GM21737 (cell line): ENCODE measurements around the gene ACTRT3.
A peak's percentile ranks its signal among the peaks of the same experiment; 100 is the strongest.

Experiments used
- ATAC-seq: cut with Tn5 transposase; IDR thresholded peaks from one replicate; pipeline ENCODE4 v1.9.1; 2021; ENCODE audit warnings: mild to moderate bottlenecking, moderate library complexity; ENCODE audit not compliant: unreplicated experiment

Gene ACTRT3

GRCh38 chr3:169769287-169770181, at the start of gene ACTRT3:
ACTRT3 (minus strand) TSS chr3:169769561; CDS start chr3:169769520, 41 bp downstream.
- ATAC-seq: peak; percentile 28

DNA sequence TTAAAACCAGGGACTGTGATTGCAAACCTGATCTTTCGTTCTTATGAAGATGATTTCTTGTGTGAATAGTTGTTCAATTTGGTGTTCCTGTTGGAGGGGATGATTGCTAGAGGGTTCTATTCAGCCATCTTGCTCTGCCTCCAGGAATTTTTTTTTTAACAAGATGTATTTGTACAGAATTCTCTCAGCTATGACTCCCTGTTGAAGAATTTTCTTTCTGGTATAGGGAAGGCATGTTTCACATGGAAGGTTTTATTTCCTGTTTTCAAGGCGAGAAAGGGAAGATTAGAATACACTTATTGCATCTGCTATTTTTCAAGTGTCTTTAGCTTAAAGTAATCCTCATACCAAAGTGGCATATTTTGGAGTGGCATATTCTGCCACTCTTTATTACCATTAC, 49.0 kb upstream of the ACTRT3 start:
- ATAC-seq: no peak

DNA sequence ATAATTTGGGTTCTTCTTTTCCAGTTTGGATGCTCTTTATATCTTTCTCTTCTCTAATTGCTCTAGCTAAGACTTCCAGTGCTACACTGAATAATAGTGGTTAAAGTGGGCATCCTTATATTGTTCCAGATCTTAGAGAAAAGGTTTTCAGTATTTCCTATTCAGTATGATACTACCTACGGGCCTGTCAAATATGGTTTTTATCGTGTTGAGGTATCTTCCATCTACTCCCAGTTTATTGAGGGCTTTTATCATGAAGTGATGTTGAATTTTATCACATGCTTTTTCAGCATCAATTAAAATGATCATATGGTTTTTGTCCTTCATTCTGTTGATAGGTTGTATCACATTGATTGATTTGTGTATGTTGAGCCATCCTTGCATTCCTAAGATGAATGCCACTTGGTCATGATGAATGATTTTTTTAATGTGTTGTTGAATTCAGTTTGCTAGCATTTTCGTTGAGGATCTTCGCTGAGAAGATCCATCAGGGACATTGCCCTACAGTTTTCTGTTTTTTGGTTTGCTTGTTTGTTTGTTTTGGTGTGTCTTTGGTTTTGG, 46.3 kb upstream of the ACTRT3 start:
- ATAC-seq: no peak

GRCh38 chr3:169813757-169814517, 44.6 kb upstream of the ACTRT3 start:
- ATAC-seq: peak; percentile 85

GRCh38 chr3:169813278-169813677, 43.9 kb upstream of the ACTRT3 start:
- ATAC-seq: no peak

DNA sequence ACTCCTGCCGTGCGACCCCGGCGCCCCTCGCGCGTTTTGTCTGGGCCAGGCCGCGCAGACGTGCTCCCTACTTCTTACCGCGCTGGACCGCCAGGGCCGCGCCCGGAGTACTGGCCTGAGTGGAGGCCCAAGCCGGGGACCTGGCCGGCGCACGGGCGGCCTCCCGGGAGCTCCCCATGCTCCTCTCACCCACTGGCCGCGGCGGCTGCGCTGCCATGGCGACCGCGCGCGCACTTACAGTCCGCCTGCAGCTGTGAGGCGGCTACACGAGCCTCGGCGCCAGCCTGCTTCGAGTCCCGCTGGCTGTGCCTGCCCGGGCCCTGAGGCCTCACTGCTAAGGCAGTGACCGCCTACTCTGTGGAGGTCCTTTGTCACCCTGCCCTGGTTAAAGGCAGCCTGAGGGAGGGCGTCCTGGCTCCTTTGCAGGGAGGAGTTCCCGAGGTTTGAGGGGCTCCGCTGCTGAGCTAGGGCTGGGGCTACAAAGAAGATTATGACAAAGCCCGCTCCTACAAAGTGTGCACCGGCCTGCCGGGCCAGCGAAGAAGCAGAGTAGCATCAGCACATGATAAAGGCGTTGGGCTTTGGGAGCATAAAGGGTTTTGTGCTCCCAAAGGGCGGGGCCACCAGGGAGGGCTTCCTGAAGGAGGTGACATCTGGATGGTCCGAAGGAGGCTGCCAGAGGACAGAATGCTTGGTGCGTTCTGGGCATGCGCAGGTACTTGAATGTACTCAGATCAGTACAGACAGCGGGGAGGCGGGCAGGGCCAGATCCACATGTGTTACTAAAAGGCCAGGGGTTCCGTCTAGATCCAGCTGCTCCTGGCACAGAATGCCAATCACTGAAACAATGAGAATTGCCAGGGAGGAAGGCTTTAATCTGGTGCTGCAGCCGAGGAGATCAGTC, 43.2 kb upstream of the ACTRT3 start, which contains the start of the genes LRRC34 and LRRIQ4:
Gene LRRC34 (minus strand): TSS at position 573 of the 904 bp plus-strand sequence. CDS start 356 bp downstream, at position 217.
Gene LRRIQ4 (plus strand): TSS at position 539 of the 904 bp plus-strand sequence. CDS start 9,052 bp downstream, outside the sequence.
- peak; percentile 69 for ATAC-seq

- ATAC-seq: peak; percentile 9
Measured at GRCh38 chr3:169811631-169812331, 42.4 kb upstream of the ACTRT3 start.

GRCh38 chr3:169809230-169809795, 40.0 kb upstream of the ACTRT3 start:
- no peak for ATAC-seq

DNA sequence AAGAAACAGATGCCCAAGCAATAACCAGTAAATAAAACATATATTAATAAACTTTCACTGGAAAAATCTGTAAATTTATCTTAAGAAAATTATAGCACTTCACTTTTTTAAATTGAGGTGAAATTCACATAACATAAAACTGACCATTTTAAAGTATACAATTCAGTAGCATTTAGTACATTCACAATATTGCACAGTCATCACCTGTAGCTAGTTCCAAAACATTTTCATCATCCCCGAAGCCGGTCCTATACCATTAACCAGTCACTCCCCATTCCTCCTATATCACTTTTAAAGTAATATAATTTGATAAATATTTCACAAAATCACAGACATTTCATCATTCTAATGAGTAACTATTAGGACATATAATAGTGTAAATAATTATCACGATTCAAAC, 35.3 kb upstream of the ACTRT3 start:
- no peak for ATAC-seq

- no peak for ATAC-seq
Measured at GRCh38 chr3:169792359-169792758, 23.0 kb upstream of the ACTRT3 start.

GRCh38 chr3:169790687-169791429, 21.5 kb upstream of the ACTRT3 start:
- no peak for ATAC-seq

DNA sequence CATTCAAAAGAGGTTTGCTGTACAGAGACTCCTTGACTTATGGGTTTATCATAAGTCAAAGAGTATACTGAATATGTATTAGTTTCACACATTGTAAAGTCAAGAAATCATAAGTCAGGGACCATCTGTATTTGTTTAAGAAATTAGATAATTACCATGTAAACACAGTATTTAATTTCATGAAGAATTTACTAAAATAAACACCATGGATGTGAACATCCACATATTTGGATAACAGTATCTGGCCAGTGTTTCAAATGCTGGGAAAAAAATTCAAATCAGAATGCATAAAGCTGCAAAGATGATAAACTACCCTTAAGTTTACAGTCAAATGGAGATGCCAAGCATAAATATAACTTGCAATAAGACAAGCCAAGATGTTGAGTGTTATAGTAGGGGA, 20.9 kb upstream of the ACTRT3 start:
- no peak for ATAC-seq

GRCh38 chr3:169787791-169788190, 18.4 kb upstream of the ACTRT3 start:
- ATAC-seq: no peak

- no peak for ATAC-seq
Measured at GRCh38 chr3:169787120-169787519, 17.8 kb upstream of the ACTRT3 start.

GRCh38 chr3:169781209-169781855, 12.0 kb upstream of the ACTRT3 start:
- no peak for ATAC-seq

DNA sequence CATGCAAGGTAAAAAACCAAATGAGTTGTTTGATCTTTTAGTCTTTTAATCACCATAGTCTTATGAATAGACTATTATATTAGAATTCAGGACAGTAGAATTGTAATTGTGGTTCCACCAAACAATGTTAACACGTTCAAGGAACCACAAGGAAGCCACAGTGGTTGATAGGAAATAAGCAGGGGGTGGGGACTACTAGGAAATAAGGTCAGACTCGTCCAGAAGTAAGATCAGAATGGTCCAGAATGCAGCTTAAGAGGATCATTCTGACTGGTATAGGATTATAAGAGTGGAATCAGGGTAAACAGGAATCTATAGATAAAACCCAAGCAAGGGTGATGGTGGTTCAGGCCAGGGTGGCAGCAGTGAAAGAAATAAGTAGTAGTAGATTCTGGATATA, 11.4 kb upstream of the ACTRT3 start:
- no peak for ATAC-seq

DNA sequence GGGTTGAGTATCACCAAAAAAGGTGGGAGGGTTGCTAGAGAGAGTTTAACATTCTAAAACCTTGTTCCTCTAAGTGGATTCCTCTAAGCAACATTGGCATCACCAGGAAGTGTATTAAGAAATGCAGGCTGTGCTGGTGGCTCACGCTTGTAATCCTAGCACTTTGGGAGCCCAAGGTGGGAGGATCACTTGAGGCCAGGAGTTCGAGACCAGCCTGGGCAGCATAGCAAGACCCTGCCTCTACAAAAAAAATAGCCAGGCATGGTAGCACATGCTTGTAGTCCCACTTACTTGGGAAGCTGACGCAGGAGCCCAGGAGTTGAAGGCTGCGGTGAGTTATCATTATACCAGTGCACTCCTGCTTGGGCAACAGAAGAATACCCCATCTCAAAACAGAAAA, 8.5 kb upstream of the ACTRT3 start:
- ATAC-seq: no peak

GRCh38 chr3:169774186-169774585, 4.8 kb upstream of the ACTRT3 start:
- ATAC-seq: no peak
